GM19328 (cell line): ENCODE results near the gene DHX9.
"Not testable (repeated sequence)": the region's sequence is repeated elsewhere in the genome, so short reads cannot be mapped to it uniquely, and the experiment has no call there.

ENCODE experiments used
- ATAC-seq: cut with Tn5 transposase; IDR thresholded peaks from one replicate; pipeline ENCODE4 v1.9.1; 2021; ENCODE audit warnings: mild to moderate bottlenecking, moderate library complexity; ENCODE audit not compliant: unreplicated experiment

The DHX9 gene

DNA sequence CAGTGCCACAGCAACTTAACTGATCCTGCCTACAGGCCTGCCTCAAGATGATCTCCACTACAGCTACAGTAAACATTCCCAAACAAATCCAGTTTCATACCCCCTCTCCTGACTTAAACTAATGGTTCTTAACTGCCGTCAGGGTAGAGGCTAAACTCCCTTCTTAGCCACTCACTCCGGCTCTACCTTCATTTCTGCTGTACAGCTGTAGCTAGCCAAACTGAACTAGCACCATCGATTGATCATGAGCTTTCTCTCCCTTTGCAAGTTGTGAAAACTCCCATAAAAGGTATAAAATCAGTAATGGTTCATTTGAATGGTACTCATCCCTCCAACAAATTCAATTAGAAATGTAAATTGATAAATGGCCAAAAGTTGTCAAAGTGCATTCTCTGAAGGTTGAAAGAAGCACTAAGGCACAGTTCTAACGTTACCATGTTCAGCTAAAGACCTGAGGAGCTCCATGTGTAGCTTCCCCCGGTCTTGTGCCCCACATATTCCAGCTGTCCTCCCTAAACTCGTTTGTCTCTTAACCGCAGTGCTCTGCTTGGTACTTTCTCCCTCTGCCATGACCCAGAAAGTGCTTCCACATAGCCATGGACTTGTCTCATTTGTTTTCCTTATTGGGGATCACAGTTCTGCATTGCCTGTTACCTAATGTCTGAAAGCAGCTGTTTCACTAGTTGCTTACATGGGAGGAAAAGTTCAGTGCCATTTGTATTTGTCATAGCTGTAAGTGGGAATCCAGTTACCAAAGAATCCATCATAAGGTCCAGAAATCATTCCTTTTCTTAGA lies 49.8 kb downstream of the DHX9 start:
- no peak for ATAC-seq

DNA sequence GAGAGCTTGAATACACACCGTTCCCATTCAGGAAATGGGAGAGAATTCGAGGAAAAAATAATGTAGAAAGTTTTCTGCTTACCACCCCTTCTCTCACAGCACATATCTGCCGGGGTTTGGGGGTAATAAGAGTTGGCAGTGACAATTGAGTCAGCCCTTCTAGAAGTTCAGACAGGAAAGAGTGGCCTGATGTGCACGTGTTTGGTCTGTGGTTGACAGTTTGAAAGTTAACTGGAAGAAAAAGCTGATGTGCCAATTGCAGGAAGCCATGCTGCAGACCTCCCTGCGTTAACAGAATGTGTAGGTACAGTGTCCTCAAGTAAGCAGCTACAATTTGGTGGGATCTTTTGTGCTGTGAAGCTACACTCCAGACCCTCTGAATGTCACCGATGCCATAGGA lies 50.9 kb downstream of the DHX9 start:
- no peak for ATAC-seq

DNA sequence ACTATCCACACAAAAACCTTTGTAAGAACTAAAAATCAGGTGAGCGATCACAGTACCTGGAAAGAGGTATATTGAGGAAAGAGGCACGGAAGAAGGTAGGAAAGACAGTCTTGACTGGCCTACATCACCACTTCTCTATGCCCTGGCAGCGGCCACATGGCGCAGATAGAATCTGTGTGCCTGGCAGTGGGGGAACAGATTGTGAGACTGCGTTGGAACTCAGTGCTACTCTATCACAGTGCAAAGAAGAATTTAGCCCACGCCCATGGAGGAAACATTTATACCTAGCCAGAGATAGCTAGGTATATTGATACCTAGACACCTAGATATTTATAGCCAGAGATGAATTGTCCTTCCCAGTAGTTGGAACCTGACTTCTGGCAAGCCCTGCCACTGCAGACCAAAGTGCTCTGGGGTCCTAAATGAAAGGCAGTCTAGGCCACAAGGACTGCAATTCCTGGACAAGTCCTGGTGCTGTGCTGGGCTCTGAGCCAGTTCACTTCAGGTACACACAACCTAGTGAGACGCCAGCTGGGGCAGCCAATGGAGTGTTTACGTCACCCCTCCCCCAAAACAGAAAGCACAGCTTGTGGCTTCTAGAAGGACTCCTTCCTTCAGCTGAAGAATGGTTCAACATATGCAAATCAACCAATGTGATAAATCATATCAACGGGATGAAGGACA lies 51.9 kb downstream of the DHX9 start:
- no peak for ATAC-seq

DNA sequence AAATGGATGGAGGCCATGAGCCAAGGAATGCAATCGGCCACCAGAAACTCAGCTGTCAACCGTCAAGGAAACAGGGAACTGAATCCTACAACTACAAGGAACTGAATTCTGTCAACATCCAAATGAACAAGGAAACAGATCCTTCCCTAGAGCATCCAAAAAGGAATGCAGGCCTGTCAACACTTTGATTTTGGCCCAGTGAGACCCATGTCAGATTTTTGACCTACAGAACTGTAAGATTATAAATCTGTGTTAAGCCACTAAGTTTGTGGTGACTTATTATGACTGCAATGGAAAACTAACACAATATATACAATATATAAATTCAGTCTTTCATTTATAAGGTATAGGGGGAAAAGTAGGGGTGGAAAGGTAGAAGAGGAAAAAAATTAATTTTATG lies 58.5 kb downstream of the DHX9 start:
- no peak for ATAC-seq

DNA sequence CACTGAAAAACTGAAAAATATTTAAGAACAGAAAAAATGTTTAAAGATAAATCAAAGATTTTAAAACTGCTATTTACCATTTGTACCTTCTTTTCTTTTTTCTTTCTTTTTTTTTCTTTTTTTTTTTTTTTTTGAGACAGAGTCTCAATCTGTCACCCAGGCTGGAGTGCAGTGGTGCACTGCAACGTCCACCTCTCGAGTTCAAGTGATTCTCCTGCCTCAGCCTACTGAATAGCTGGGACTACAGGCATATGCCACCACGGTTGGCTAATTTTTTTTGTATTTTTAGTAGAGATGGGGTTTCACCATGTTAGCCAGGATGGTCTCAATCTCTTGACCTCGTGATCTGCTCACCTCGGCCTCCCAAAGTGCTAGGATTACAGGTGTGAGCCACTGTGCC lies 62.8 kb downstream of the DHX9 start:
- not testable (repeated sequence) for ATAC-seq

DNA sequence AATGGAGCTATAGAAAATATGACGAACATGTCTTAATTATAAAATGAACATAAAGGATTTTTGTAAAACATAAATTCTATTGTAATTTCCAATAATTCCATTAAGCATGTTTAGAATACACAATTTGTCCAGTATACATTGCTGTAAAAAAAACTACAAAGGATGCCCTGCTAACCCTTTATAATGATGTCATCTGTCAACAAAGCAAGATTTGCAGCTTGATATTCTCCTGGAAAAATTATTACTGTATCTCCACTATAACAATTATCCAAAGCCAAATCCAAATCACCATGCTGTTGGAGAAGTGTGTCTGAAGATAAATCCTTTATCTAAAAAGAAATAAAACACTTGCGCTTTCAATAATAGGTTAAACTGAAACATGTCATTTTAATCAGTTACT lies 66.2 kb downstream of the DHX9 start:
- ATAC-seq, result no peak

DNA sequence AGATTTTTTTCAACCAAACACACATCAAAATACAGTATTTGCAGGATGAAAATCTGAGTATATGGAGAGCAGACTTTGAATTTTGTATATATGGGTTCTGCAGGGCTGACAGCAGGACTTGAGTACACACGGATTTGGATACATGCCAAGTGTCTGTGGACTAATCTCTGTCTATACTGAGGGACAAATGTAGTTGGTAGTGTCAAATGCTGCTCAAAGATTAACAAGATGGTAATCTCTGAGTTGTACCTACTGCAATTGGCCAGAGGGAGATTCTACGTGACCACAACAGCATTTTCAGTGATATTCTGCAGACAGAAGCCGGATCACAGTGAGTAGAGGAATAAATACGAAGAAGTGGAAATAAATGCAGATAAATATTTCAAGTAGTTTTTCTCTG lies 70.4 kb downstream of the DHX9 start:
- ATAC-seq, result no peak

DNA sequence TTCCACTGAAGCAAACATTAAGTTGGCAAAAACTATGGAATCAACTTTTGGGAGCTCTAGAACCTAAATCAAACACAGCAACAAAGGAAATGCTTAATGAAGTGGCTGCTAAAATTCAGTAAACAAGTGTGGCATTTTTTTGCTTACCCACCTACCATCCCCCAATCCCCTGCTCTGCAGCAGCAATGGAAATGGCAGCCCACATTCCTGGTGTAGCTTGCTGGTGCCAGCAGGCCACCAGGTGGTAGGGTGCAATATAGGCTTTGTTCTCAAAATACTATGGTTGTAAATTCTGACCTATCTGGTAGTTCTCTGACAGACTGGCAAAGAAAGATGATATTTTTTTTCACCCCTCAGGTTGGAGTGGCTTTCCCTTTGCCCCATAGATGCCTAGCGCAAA lies 71.0 kb downstream of the DHX9 start:
- no peak for ATAC-seq

DNA sequence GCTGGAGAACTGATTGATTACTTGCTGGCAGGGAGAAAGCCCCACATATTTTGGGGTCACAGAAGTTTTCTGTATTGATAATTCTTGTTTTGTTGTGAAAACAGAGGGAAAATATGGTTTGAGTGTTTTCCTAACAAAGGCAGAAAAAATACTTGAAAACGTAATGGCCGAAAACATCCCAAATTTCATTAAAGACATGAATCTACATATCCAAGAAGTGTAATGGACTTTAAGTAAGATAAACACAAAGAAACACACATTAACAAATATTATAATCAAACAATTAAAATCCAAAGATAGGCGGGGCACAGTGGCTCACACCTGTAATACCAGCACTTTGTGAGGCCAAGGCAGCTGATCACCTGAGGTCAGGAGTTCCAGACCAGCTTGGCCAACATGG lies 74.3 kb downstream of the DHX9 start:
- ATAC-seq, result no peak

DNA sequence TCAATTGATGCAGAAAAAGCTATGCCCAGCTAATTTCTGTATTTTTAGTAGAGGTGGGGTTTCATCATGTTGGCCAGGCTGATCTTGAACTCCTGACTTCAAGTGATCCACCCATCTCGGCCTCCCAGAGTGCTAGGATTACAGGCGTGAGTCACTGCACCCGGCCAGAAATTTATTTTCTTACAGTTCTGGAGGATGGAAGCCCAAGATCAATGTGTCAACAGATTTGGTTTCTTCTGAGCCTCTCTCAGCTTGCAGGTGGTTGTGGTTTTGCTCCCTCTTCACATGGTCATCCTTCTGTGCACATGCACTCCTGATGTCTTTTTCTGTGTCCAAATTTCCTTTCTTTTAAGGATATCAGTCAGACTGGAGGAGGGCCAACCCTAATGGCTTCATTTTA lies 78.2 kb downstream of the DHX9 start:
- no peak for ATAC-seq

DNA sequence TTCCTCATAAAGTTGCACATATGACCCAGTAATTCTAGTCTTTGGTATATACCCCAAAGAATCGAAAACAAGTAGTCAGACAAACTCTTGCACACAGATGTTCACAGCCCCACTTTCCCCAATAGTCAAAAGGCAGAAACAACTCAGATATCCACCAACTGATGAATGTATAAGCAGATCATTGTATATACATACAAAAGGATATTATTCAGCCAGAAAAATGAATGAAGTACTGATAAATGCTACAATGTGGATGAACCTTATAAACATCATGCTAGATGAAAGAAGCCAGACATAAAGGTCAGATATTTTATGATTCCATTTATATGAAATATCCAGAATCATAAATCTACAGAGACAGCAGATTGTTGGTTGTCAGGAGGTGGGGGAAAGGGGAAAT lies 86.5 kb downstream of the DHX9 start:
- ATAC-seq, result no peak

DNA sequence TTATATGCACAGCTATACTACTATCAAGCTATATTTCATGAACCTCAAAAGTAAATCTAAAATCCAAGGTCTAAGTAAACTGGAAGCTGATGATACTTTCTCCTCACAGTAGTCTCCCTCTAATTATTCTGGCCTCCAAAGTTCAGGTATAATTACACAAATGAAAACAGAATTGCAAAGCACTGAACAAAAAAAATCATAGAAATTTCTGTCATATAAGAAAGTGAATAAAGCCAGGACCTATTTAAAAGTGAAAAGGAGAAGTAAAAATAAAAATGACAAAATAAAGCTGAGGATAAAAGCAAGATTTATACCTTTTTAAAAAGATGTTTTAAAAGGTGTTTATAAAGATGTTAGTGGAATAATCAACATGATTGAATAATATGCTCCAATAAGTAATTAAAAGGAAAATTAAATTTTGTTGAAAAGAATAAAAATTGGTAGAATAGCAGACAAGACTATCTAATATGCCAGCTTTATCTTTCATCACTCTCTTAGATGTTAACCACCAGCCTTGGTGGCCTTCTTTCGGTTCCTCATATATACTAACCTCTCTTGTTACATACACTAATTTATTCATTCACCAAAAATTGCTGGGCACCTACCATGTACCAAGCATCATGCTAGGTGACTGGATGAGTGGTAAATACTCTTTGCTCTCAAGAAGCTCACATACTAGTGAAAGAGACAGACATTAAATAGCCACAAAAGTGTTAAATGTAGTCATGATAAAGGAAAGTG lies 88.7 kb downstream of the DHX9 start:
- ATAC-seq, result no peak

DNA sequence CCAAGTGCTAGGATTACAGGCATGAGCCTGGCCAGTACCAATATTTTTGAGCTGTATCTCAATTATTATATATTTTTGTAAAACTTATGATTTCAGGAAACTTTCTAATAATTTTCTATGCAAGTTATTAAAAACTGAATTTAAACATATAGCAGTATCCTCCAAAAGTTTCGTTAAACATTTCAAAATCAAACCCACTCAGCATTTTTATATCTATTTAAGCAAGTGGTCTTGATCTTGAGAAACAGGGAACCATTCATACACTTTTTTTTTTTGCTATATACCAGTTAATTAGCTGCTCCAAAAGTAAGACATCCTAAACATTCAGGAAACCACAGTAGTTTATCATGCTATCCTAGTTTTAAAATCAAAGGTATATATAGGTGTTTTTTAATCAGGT lies 91.8 kb downstream of the DHX9 start:
- ATAC-seq, result no peak

DNA sequence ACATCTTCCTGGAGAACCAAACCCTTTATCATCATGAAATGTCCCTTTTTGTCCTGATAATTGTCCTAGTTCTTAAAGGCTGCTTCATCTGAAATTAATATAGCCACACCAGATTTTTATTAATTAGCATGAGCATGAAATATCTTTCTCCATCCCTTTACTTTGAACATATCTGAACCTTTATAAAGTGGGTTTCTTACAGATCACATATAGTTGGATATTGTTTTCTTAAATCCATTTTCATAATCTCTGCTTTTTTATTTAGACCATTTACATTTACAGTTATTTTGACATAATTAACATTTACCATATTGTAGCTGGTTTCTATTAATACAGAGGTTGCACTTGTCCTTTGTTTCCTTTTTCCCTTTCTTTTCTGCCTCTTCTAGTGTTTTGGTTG lies 96.6 kb downstream of the DHX9 start:
- ATAC-seq, result no peak
